ENCODE results near the gene LCE2C.

LCE2C gene

GRCh38 chr1:152725261-152725660 is 50.2 kb downstream of the LCE2C start:
- no peak for DNase-seq (ENCODE audit: low read depth in 2 of 2)
